22Rv1 (cell line): Measurements from ENCODE around the gene ZFP36L2.

Experiments used
- H3K27ac ChIP-seq: fragments of 450-650 bp; 2 replicates; pipeline ENCODE4 v1.5.1; 2017
- CTCF ChIP-seq: fragments of 450-650 bp; IDR thresholded peaks from 2 replicates; pipeline ENCODE4 v1.5.1; 2017; ENCODE audit warnings: mild to moderate bottlenecking
- ZFX ChIP-seq: fragments of 450-650 bp; IDR thresholded peaks from 2 replicates; pipeline ENCODE4 v1.6.1; 2017; ENCODE audit warnings: antibody characterized with exemption, borderline replicate concordance

The ZFP36L2 gene

GRCh38 chr2:43238176-43238575, 11.8 kb upstream of the ZFP36L2 start:
- no peak for TF ChIP-seq CTCF

GRCh38 chr2:43233218-43234212, 7.1 kb upstream of the ZFP36L2 start:
- H3K27ac ChIP-seq = no peak overlapping the region
- TF ChIP-seq CTCF (no peak), ZFX (no peak)

More at GRCh38 chr2:43238176-43238575, 11.8 kb upstream of the ZFP36L2 start:
- no peak overlapping the region for H3K27ac ChIP-seq

- no peak overlapping the region for H3K27ac ChIP-seq
- TF ChIP-seq CTCF (no peak), ZFX (no peak)
Observed at GRCh38 chr2:43230951-43231827, 4.8 kb upstream of the ZFP36L2 start.

GRCh38 chr2:43230351-43230885, 4.0 kb upstream of the ZFP36L2 start:
- H3K27ac ChIP-seq = no peak overlapping the region
- TF ChIP-seq CTCF = no peak
- TF ChIP-seq ZFX = no peak

- TF ChIP-seq ZFX (no peak), CTCF (no peak)
- H3K27ac ChIP-seq = peak overlapping the region; percentile 95; the same call in 1 of the 2 replicates
Observed at GRCh38 chr2:43228756-43229659, 2.6 kb upstream of the ZFP36L2 start.

GRCh38 chr2:43228321-43228751, 1.9 kb upstream of the ZFP36L2 start:
- TF ChIP-seq ZFX = no peak
- TF ChIP-seq CTCF = no peak
- H3K27ac ChIP-seq = peak overlapping the region; percentile 95; the same call in 1 of the 2 replicates
